A549 (cell line): Measurements from ENCODE around the gene CADM1. TPM values are rescaled to one million over a fixed set of nuclear protein-coding genes. Genes with fewer than 3 reads are reported as not detected.
A peak's percentile ranks its signal among the peaks of the same experiment; 100 is the strongest.

Experiments used
- ATAC-seq, 2 experiments: fragments of 200-7000 bp in 1 of 2; fragments of >200 bp in 1 of 2; cut with Nextera tagmentation in 1 of 2; cut with Tn5 transposase in 1 of 2; 3 replicates each; pipeline versions ENCODE4 v1.8.0 to v1.9.1; 2018 to 2020; ENCODE audit warnings: mild to moderate bottlenecking in 1 of 2, moderate library complexity in 1 of 2
- CTCF ChIA-PET: fragments of 300-600 bp; sonication (Branson Sonifier 250); formaldehyde crosslinking; extraction: SDS; loops from one replicate; lab custom pipeline; 2021; ENCODE audit warnings: antibody characterized with exemption, inconsistent platforms; lab: Yijun Ruan, JAX
- POLR2A ChIA-PET: fragments of 350-600 bp; formaldehyde crosslinking; extraction: SDS; loops from one replicate; lab custom pipeline; 2021; ENCODE audit warnings: antibody characterized with exemption, inconsistent platforms; lab: Yijun Ruan, JAX
- DNase-seq, 2 experiments: peaks; one replicate each; pipeline versions ENCODE4 v3.0.0 to v3.0.0-alpha.2; 2011 to 2016; ENCODE audit warnings: low read depth in 1 of 2, low spot score in 1 of 2
- FAIRE-seq: peaks from 2 replicates; lab custom pipeline; 2011; peaks lifted over from hg19 to GRCh38; lab: Jason Lieb, UNC
- H3K27ac ChIP-seq, 2 experiments: fragments of >200 bp; sonication (Bioruptor Twin); formaldehyde crosslinking; 3 replicates each; pipeline ENCODE4 v1.5.1; 2016 to 2017
- H3K4me1 ChIP-seq: fragments of >200 bp; sonication (Bioruptor Twin); formaldehyde crosslinking; 3 replicates; pipeline ENCODE4 v1.6.1; 2016
- H3K4me2 ChIP-seq: fragments of >200 bp; sonication (Bioruptor Twin); formaldehyde crosslinking; 3 replicates; pipeline ENCODE4 v1.6.1; 2016
- H3K4me3 ChIP-seq: fragments of >200 bp; sonication (Bioruptor Twin); formaldehyde crosslinking; 3 replicates; pipeline ENCODE4 v1.5.1; 2016
- H3K9me3 ChIP-seq: fragments of >200 bp; sonication (Bioruptor Twin); formaldehyde crosslinking; 3 replicates; pipeline ENCODE4 v1.6.1; 2016
- BHLHE40 ChIP-seq: IDR thresholded peaks from 2 replicates; pipeline ENCODE4 v1.6.1; 2012; ENCODE audit warnings: low read depth, low read length, inconsistent platforms
- CBX8 ChIP-seq: fragments of 200-600 bp; sonication (generic); IDR thresholded peaks from 2 replicates; pipeline ENCODE4 v1.6.1; 2016
- CHD2 ChIP-seq: fragments of 150-350 bp; IDR thresholded peaks from 2 replicates; pipeline ENCODE4 v1.6.1; 2014; ENCODE audit warnings: low read length; ENCODE audit not compliant: partially characterized antibody
- CTCF ChIP-seq: fragments of >200 bp; sonication (Bioruptor Twin); formaldehyde crosslinking; IDR thresholded peaks from 3 replicates; pipeline ENCODE4 v1.5.1; 2016
- EP300 ChIP-seq, 2 experiments: fragments of >200 bp; sonication (Bioruptor Twin); formaldehyde crosslinking; IDR thresholded peaks; 2 replicates in 1 of 2; 3 replicates in 1 of 2; pipeline ENCODE4 v1.6.1; 2016 to 2017
- JUNB ChIP-seq: fragments of >200 bp; sonication (Bioruptor Twin); formaldehyde crosslinking; IDR thresholded peaks from 2 replicates; pipeline ENCODE4 v1.6.1; 2016
- KDM5A ChIP-seq: fragments of 200-600 bp; sonication (generic); IDR thresholded peaks from 2 replicates; pipeline ENCODE4 v1.6.1; 2016; ENCODE audit warnings: antibody characterized with exemption, mild to moderate bottlenecking
- MAFK ChIP-seq: fragments of 450-650 bp; IDR thresholded peaks from 2 replicates; pipeline ENCODE4 v1.6.1; 2014; ENCODE audit not compliant: partially characterized antibody
- MYC ChIP-seq: IDR thresholded peaks from 2 replicates; pipeline ENCODE4 v1.6.1; 2012; ENCODE audit warnings: mild to moderate bottlenecking, inconsistent platforms, low read length, improper control_type of control experiment, borderline replicate concordance
- NFE2L2 ChIP-seq: fragments of 150-350 bp; conservative IDR thresholded peaks from 2 replicates; pipeline ENCODE4 v1.6.1; 2014; ENCODE audit warnings: low read length
- POLR2A ChIP-seq: IDR thresholded peaks from 2 replicates; pipeline ENCODE4 v1.6.1; 2012; ENCODE audit warnings: mild to moderate bottlenecking, low read length
- POLR2AphosphoS2 ChIP-seq: conservative IDR thresholded peaks from 2 replicates; pipeline ENCODE4 v1.6.1; 2012; ENCODE audit warnings: low read length, improper control_type of control experiment, inconsistent platforms
- RAD21 ChIP-seq, 2 experiments: fragments of >200 bp in 1 of 2; sonication (Bioruptor Twin) in 1 of 2; formaldehyde crosslinking in 1 of 2; IDR thresholded peaks in 1 of 2; conservative IDR thresholded peaks in 1 of 2; 2 replicates in 1 of 2; 3 replicates in 1 of 2; pipeline ENCODE4 v1.6.1; 2012 to 2018; ENCODE audit warnings: inconsistent platforms in 1 of 2
- RCOR1 ChIP-seq: fragments of 150-350 bp; IDR thresholded peaks from 2 replicates; pipeline ENCODE4 v1.6.1; 2014; ENCODE audit warnings: antibody characterized with exemption, low read length, low read depth
- TP53 ChIP-seq: fragments of 250-450 bp; sonication (Bioruptor Pico); IDR thresholded peaks from 2 replicates; pipeline ENCODE4 v1.5.0; 2021; ENCODE audit warnings: mild to moderate bottlenecking, moderate library complexity
- USF2 ChIP-seq: fragments of 450-650 bp; IDR thresholded peaks from 2 replicates; pipeline ENCODE4 v1.6.1; 2014; ENCODE audit warnings: antibody characterized with exemption
- ZSCAN20 ChIP-seq: fragments of 250-450 bp; sonication (Bioruptor Pico); IDR thresholded peaks from 2 replicates; pipeline ENCODE4 v1.8.0; 2022; ENCODE audit warnings: mild to moderate bottlenecking, moderate library complexity
- WGBS: methylation state at CpG from one replicate; pipeline ENCODE4 v1.1.6; 2017; ENCODE audit errors: missing lambda C conversion rate; 5-methylcytosine and 5-hydroxymethylcytosine counted together
- polyA plus RNA-seq, 4 experiments: library from polyadenylated mRNA; depleted of rRNA in 3 of 4; stranded (reverse); fragments of >200 nt; fragmentation: RNase III in 1 of 4; extraction: RNeasy Plus Mini Kit Qiagen cat#74134 plus additional on column Dnase treatment in 1 of 4; gene quantifications; 2 replicates in 3 of 4; 3 replicates in 1 of 4; pipeline ENCODE4 v1.2.3, GENCODE V29; 2011 to 2017
- TF ChIP-seq, protein P1 (sequence below): fragments of 250-450 bp; sonication (Bioruptor Pico); IDR thresholded peaks from 2 replicates; pipeline ENCODE4 v1.5.0; 2021; ENCODE audit warnings: mild to moderate bottlenecking, moderate library complexity, borderline replicate concordance
- TF ChIP-seq, protein P2 (sequence below): fragments of >200 bp; sonication (Bioruptor Twin); formaldehyde crosslinking; IDR thresholded peaks from 3 replicates; pipeline ENCODE4 v1.6.1; 2016

CADM1 gene
- polyA plus RNA-seq, 2 of the 4 experiments (the other 2 are of a cell fraction): 33.4 to 36.7 TPM

- peak overlapping the region; percentile 61 for H3K4me2 ChIP-seq
- no peaks in the 10 kb centered on the region for H3K9me3 ChIP-seq
- no peak for FAIRE-seq
- DNase-seq: no peak
- CTCF ChIA-PET: no interaction called here
- TF ChIP-seq KDM5A: no peak
- no peak for TF ChIP-seq JUNB
- no peak for TF ChIP-seq POLR2A
- TF ChIP-seq NFE2L2: no peak
- TF ChIP-seq CTCF: no peak
- TF ChIP-seq BHLHE40: no peak
- TF ChIP-seq, all 56 proteins: peak for 0
- ATAC-seq: no peak
- Histone ChIP-seq H3K27ac (peak overlapping the region in 1 of 2 experiments; percentile 62; a peak in 3 of 6 replicates), H3K4me3 (no peak overlapping the region), H3K4me1 (peaks cover 14% of the 10 kb centered on the region)
- WGBS: 97% methylated on average over 6 of the region's 6 CpGs
- POLR2A ChIA-PET: no interaction called here
Measured at GRCh38 chr11:115287266-115287665, 216.9 kb downstream of the CADM1 start.

GRCh38 chr11:115286614-115287013 is 217.6 kb downstream of the CADM1 start:
- WGBS: 52% methylated on average over 3 of the region's 3 CpGs
- CTCF ChIA-PET: no interaction called here
- POLR2A ChIA-PET: no interaction called here

DNA sequence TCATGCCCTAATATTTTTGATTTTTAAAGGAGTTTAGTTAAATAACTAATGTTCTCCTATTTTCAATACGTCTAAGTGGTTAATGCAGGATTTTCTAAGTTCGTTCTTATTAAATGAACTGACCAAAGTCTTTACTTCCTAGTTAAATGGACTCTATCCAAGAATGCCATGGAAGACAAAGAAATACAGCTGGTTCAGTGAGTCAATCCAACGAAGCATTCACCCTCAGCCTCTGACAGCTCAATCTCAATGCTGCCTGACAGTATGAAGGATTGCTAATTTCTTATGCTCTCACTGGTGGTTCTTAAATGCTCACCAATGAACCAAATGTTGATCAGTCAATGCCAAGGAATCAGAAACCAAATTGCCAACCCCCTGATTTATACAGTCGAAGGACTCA is 219.4 kb downstream of the CADM1 start:
- DNase-seq (no peak), FAIRE-seq (no peak), ATAC-seq (no peak)
- Histone ChIP-seq H3K4me3 (no peak overlapping the region), H3K4me1 (peaks cover 19% of the 10 kb centered on the region), H3K9me3 (no peaks in the 10 kb centered on the region), H3K27ac (no peak overlapping the region), H3K4me2 (no peak overlapping the region)
- ChIA-PET POLR2A (no interaction called here), CTCF (no interaction called here)
- 85% methylated on average over 4 of the region's 4 CpGs for WGBS
- TF ChIP-seq, protein P1, sequence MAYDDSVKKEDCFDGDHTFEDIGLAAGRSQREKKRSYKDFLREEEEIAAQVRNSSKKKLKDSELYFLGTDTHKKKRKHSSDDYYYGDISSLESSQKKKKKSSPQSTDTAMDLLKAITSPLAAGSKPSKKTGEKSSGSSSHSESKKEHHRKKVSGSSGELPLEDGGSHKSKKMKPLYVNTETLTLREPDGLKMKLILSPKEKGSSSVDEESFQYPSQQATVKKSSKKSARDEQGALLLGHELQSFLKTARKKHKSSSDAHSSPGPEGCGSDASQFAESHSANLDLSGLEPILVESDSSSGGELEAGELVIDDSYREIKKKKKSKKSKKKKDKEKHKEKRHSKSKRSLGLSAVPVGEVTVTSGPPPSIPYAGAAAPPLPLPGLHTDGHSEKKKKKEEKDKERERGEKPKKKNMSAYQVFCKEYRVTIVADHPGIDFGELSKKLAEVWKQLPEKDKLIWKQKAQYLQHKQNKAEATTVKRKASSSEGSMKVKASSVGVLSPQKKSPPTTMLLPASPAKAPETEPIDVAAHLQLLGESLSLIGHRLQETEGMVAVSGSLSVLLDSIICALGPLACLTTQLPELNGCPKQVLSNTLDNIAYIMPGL (CRISPR knock-in tag): no peak
- TF ChIP-seq, protein P2, sequence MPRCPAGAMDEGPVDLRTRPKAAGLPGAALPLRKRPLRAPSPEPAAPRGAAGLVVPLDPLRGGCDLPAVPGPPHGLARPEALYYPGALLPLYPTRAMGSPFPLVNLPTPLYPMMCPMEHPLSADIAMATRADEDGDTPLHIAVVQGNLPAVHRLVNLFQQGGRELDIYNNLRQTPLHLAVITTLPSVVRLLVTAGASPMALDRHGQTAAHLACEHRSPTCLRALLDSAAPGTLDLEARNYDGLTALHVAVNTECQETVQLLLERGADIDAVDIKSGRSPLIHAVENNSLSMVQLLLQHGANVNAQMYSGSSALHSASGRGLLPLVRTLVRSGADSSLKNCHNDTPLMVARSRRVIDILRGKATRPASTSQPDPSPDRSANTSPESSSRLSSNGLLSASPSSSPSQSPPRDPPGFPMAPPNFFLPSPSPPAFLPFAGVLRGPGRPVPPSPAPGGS: no peak
- TF ChIP-seq NFE2L2: no peak
- TF ChIP-seq CHD2: no peak
- no peak for TF ChIP-seq MYC
- no peak for TF ChIP-seq RAD21 (conservative IDR thresholded peaks at IDR 0.05 in 1 of 2, IDR thresholded peaks at IDR 0.05 in 1 of 2)
- TF ChIP-seq EP300 (IDR thresholded peaks at IDR 0.05): no peak
- TF ChIP-seq CBX8: no peak
- no peak for TF ChIP-seq CTCF
- TF ChIP-seq POLR2AphosphoS2: no peak
- no peak for TF ChIP-seq MAFK
- TF ChIP-seq USF2: no peak
- TF ChIP-seq RCOR1: no peak

More at GRCh38 chr11:115286614-115287013, 217.6 kb downstream of the CADM1 start:
- no peak for ATAC-seq
- no peak overlapping the region for H3K4me3 ChIP-seq
- no peaks in the 10 kb centered on the region for H3K9me3 ChIP-seq
- peak overlapping the region; percentile 61 for H3K4me2 ChIP-seq
- no peak for DNase-seq
- peak overlapping the region; percentile 45 to 62; a peak in 4 of 6 replicates for H3K27ac ChIP-seq
- FAIRE-seq: no peak
- TF ChIP-seq MAFK (peak; percentile 36), ZSCAN20 (CRISPR knock-in tag) (no peak), TP53 (CRISPR knock-in tag) (no peak)
- H3K4me1 ChIP-seq: peaks cover 14% of the 10 kb centered on the region
